ENCODE data around the gene OGFR.

OGFR gene

GRCh38 chr20:62814709-62815065 lies 10.1 kb downstream of the OGFR start:
- DNase-seq (ENCODE audit: low read depth in 2 of 2): no peak

GRCh38 chr20:62815066-62815991 lies 10.7 kb downstream of the OGFR start:
- DNase-seq (ENCODE audit: low read depth in 2 of 2): no peak

- DNase-seq (ENCODE audit: low read depth in 2 of 2): no peak
Observed at GRCh38 chr20:62816031-62816883, 11.6 kb downstream of the OGFR start.

- DNase-seq (ENCODE audit: low read depth in 2 of 2): no peak
Observed at GRCh38 chr20:62816884-62817873, 12.5 kb downstream of the OGFR start, which contains the start of gene COL9A3. Gene COL9A3, plus strand, starts transcription at chr20:62817050. Its CDS starts 15 bp downstream, at chr20:62817065.

DNA sequence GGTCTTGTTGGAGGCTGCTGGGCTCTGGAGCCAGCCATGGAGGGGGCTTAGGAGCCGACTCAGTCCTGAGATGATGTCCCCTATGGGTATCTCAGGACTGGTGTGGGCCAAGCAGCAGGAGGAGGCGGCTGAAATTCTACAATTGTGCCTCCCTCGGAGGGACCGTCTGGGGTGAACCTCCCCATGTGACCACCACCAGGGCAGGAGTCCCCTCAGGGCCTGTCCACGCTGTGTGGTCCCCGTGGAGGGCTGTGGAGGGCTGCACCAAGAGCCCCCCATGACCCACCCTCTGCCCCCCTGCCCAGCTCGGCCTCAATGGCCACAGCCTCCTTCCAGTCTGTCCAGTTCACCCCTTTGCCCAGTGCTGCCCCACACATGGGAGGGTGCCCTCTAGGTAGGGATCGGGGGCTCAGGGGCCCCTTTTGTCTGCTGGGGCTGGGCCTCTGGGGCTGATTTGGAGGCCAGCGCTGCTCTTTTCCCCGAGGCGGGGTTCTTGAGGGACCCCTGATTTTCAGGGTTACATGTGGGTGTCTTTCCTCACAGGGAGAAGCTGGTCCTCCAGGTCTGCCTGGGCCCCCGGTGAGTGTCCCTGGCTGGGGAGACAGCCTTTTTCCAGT lies 13.4 kb downstream of the OGFR start:
- no peak for DNase-seq (ENCODE audit: low read depth in 2 of 2)

- no peak for DNase-seq (ENCODE audit: low read depth in 2 of 2)
Observed at GRCh38 chr20:62818592-62819493, 14.2 kb downstream of the OGFR start.

GRCh38 chr20:62819494-62820174 lies 15.0 kb downstream of the OGFR start:
- DNase-seq (ENCODE audit: low read depth in 2 of 2): no peak

DNA sequence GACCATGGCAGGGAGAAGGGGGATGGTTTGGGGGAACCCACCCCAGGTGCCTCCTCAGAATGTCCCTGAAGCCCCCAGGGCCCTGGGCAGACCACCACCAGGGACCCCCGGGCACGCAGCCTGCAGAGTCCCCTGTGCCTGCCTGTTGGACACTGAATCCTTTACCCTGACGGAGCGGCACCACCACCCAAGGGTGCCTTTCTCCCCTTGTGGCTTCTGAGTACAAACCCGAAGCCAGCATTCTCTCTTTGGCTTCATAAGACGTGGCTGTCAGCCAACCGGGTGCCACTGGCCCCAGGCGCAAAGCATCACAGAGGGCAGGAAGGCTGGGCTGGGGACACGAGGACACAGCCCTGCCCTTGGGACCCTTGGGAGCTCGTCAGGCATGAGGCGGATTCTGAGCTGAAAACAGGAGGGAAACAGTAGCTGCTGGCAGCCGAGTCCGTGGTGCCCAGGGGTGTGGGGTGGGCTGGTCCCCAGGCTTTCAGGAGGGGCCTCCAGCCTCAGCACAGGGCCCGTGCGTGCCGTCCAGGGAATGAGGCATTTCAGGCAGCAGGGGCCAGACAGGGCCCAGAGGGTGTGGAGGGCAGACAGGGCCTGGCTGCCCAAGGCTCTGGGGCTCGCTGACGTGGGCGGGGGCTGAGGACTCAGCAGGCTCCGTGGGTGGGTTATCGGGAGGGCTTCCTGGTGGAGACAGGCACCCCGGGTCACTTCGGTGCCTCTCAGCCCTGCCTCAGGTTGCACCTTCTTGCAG lies 15.8 kb downstream of the OGFR start:
- no peak for DNase-seq (ENCODE audit: low read depth in 2 of 2)

DNA sequence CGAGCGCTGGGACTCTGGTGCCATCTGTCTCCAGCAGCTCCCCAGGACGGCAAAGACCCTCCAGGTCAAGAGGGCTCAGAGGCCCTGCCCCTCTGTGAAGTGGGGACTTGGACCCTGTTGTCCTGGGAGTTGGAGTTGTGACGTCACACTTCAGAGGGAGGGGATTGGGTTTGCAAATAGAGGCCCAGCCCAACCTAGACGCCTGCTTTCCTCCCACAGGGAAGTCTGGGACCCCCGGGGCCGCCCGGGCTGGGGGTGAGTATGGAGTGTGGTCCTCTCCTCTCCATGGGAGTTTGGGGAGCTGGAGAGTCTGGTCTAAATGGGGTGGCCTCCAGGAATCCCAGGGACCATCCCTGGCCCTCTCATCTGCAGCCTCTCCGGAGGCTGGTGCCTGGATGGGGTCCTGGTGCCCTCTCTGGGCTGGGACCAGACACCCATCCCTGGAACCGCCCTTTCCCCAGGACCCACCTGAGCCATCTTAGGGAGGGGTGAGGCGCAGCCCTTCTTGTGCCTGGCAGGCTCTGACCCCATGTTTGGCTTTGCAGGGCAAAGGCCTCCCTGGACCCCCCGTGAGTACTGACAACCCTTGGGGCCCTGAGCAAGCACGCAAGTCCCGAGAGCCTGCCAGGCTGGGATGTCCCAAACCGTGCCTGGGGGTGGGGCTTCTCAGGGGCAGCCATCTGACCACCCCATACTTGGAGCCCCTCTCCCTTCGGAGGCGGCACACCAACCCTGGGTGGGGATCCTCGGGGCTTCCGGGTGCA lies 16.5 kb downstream of the OGFR start:
- no peak for DNase-seq (ENCODE audit: low read depth in 2 of 2)

DNA sequence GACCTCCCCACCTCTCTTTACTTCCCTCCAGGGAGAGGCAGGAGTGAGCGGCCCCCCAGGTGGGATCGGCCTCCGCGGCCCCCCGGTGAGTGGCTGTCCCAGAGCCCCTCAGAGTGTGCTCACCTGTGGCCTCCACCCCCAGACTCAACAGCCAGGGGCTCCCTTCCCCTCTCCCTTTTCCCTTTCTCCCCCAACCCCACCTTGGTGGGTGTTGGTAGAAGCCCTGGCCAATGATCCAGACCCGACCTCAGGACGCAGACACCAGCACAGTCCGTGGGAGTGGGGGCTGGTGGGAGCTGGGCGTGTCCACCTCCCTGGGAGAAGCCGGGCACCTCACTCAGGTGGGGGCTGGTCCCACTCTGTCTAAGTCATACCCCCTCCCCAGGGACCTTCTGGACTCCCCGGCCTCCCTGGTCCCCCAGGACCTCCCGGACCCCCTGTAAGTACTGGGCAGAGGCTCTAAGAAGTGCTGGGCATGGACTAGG lies 17.1 kb downstream of the OGFR start:
- DNase-seq (ENCODE audit: low read depth in 2 of 2): no peak

- no peak for DNase-seq (ENCODE audit: low read depth in 2 of 2)
Observed at GRCh38 chr20:62822239-62822787, 17.7 kb downstream of the OGFR start.

DNA sequence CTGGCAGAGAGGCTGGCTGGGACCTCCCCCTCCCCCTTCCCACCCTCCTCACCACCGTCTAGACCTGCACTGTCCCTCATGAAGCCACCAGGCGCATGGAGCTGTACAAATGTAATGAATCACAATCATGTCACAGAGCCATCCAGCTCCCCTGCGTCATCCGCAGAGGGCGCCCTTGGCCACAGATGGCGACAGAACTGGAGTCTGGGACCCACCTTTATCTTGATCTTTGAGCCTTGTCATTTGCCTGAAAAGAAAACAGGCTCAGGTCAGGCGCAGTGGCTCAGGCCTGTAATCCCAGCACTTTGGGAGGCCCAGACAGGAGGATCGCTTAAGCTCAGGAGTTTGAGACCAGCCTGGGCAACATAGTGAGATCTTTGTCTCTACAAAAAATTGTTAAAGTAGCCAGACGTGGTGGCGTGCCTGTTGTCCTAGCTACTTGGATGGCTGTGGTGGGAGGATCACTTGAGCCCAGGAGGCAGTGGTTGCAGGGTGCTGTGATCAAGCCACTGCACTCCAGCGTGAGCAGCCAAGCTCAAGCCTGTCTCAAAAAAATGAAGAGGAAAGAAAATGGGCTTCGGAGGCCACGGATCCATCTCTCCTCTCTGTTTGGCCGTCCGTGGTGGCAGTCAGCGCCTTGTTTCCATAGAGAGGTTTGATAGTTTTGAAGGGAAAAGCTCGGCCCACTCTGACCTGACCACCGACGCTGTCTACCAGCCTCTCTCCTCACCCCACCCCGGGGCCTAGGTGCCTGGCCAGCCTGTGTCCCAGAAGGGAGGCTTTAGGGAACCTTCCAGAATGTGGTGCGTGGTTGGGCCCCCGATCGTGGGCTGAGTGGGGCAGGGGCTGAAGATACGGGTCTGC lies 18.4 kb downstream of the OGFR start:
- no peak for DNase-seq (ENCODE audit: low read depth in 2 of 2)

DNA sequence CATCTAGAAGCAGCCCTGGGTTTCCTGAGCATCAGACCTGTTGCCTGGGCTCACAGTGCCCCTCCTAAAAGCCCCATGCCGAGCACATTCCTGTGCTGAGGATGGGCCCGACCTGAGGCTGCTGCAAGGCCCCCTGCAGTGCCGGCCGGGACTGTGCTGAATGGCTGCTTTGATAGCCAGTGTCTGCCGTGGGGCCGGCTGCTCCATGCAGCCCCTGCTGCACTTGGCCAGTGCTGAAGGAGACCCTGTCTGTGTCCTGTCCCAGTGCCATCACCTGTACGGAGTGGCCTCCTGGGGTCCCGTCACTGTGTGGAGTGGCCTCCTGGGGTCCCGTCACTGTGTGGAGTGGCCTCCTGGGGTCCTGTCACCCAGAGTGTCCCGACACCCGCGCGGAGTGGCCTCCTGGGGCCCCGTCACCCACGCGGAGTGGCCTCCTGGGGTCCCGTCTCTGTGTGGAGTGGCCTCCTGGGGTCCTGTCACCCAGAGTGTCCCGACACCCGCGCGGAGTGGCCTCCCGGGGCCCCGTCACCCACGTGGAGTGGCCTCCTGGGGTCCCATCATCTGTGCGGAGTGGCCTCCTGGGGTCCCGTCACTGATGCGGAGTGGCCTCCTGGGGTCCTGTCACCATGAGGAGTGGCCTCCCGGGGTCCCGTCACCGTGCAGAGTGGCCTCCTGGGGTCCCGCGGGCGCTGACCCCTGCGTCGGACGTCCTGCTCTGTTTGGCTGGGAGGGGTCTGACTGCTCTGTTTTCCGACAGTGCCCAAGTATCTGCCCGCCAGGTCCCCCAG lies 19.2 kb downstream of the OGFR start:
- DNase-seq (ENCODE audit: low read depth in 2 of 2): no peak

DNA sequence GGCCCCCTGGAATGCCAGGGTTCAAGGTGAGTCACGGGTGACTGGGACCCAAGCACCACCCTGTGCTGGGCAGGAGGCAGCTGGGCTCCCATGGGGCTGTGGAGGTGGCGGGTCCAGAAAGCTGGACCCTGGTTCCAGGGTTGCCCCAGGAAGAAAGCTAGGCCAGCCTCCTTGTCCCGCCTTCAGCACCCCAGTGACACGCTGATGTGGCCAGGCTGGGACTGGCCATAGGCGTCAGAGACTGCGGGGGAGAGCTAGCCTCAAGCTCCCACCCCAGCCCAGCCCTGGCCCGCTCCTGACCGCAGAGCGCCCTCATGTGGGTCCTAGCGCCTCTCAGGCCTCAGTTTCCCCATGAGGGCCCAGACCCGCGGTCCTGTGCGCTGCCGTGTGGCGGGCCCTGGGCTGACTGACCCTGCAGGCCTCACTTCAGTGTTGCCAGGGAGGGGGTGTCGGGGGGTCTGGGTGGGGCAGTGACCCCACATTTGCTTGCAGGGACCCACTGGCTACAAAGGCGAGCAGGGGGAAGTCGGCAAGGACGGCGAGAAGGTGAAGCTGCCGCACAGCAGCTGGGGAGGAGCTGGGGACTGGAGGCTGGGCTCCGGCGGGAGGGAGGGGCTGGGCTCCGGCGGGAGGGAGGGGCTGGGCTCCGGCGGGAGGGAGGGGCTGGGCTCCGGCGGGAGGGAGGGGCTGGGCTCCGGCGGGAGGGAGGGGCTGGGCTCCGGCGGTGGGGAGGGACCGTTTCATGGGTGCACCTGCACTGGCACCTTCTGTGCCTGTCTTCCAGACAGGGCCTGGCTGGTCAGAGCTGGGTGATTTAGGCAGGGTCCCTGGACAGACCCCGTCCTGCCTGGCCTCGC lies 20.1 kb downstream of the OGFR start:
- DNase-seq (ENCODE audit: low read depth in 2 of 2): peak in 1 of 2 donors; percentile 32

Measured in stimulated activated CD4-positive, alpha-beta T cell treated with anti-CD3 and anti-CD28 coated beads, Interleukin-1b, Interleukin-23, amount 100 ng/mL, for 4 hours (primary cell).